AG10803 (cell line): ENCODE results near the gene TAF4B.
"Not testable (repeated sequence)": the region's sequence is repeated elsewhere in the genome, so short reads cannot be mapped to it uniquely, and the experiment has no call there.

Source experiments
- DNase-seq: peaks from one replicate; pipeline ENCODE4 v3.0.0; 2010; ENCODE audit warnings: low read depth
- H3K4me3 ChIP-seq: 2 replicates; pipeline ENCODE4 v1.5.1; 2011; ENCODE audit warnings: mild to moderate bottlenecking, low read length, control low read depth
- TF ChIP-seq, protein P1 (sequence below): conservative IDR thresholded peaks from 2 replicates; pipeline ENCODE4 v1.5.1; 2011; ENCODE audit warnings: mild to moderate bottlenecking, low read length, control low read depth, inconsistent platforms

The TAF4B gene

GRCh38 chr18:26225022-26225693 lies 1.1 kb upstream of the TAF4B start:
- TF ChIP-seq, protein P1, sequence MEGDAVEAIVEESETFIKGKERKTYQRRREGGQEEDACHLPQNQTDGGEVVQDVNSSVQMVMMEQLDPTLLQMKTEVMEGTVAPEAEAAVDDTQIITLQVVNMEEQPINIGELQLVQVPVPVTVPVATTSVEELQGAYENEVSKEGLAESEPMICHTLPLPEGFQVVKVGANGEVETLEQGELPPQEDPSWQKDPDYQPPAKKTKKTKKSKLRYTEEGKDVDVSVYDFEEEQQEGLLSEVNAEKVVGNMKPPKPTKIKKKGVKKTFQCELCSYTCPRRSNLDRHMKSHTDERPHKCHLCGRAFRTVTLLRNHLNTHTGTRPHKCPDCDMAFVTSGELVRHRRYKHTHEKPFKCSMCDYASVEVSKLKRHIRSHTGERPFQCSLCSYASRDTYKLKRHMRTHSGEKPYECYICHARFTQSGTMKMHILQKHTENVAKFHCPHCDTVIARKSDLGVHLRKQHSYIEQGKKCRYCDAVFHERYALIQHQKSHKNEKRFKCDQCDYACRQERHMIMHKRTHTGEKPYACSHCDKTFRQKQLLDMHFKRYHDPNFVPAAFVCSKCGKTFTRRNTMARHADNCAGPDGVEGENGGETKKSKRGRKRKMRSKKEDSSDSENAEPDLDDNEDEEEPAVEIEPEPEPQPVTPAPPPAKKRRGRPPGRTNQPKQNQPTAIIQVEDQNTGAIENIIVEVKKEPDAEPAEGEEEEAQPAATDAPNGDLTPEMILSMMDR = no peak
- no peak for DNase-seq
- H3K4me3 ChIP-seq = no peak overlapping the region

- H3K4me3 ChIP-seq = peak overlapping the region; percentile 79
- DNase-seq = no peak
- TF ChIP-seq, protein P1 = no peak
Observed at GRCh38 chr18:26225915-26226228, 373 bp upstream of the TAF4B start.

GRCh38 chr18:26227051-26227670 lies 916 bp downstream of the TAF4B start:
- H3K4me3 ChIP-seq = peak overlapping the region; percentile 79
- no peak for DNase-seq
- TF ChIP-seq, protein P1 = no peak

- TF ChIP-seq, protein P1 = no peak
- no peak overlapping the region for H3K4me3 ChIP-seq
- DNase-seq = no peak
Observed at GRCh38 chr18:26228562-26229260, 2.5 kb downstream of the TAF4B start.

DNA sequence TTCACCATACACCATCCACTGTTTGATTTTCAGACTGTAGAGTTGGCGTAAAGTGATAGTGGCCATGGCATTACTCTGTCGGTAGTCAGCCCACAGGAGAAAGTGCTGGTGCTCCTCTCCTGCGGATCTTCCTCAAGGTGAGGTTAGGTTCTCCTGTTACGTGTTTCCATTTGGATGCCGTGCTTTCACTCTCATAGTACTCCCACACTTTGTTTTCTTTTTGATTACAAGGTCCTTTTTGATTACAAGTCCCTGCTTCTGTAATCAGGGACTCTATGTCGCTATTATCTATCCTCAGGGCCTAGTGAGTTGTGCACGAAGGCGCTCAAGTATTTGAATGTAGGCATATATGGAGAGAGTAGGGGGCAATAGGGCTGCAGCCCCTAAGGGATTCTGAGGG lies 4.3 kb downstream of the TAF4B start:
- no peak overlapping the region for H3K4me3 ChIP-seq
- DNase-seq = no peak
- TF ChIP-seq, protein P1 = no peak

DNA sequence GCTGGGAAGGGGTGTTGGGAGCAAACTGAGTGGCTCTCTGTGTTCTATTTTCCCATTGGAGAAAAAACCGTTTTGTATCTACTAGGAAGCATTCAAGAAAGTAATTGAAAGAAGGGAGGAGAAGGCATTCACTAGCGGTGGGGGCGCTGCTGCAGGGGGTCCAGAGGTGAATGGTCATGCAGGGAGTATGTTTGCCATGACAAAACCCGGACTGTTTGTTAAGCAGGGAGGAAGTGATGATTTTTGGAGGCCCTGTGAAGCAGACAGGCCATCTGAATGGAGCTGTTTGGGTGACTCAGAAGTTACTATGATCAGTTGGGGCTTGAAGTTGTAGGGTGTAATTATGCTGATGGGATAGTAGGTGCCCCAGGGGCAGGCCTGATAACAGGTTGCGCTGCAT lies 7.0 kb downstream of the TAF4B start:
- DNase-seq = no peak
- TF ChIP-seq, protein P1 = no peak
- no peak overlapping the region for H3K4me3 ChIP-seq

DNA sequence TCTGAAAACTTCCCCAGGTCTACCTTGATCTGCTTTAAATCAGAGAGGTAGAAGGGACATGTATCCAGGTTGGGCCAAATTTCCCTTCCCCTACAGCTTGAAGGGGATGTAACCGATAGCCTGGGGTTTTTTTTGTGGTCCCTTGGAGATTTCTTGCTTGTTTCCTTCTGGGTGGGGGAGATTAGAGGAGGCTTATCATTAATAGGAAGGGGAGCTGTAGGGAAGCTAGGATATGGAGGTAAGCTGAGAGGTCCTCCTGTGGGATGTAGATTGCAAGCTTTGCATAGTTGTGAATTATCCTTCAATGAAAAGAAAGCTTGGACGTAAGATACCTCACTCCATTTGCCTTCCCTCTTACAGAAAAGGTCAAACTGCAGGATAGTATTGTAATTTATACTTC lies 11.1 kb downstream of the TAF4B start:
- DNase-seq, H3K4me3 ChIP-seq: not testable (repeated sequence)

GRCh38 chr18:26238718-26239117 lies 12.5 kb downstream of the TAF4B start:
- H3K4me3 ChIP-seq, DNase-seq: not testable (repeated sequence)

- not testable (repeated sequence) for DNase-seq, H3K4me3 ChIP-seq
Observed at GRCh38 chr18:26242392-26242791, 16.1 kb downstream of the TAF4B start.

DNA sequence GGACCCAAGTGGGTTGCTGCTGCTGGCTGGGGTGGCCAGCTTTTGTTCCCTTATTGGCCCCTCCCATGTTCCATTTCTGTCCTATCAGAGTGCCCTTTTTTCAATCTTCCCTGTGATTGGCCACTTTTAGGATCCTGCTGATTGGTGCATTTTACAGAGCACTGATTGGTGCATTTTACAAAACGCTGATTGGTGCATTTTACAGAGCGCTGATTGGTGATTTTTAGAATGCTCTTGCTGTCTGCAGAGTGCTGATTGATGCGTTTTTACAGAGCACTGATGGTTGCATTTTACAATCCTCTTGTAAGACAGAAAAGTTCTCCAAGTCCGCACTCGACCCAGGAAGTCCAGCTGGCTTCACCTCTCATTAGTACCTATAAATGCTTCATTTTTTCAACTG lies 19.2 kb downstream of the TAF4B start:
- DNase-seq, H3K4me3 ChIP-seq: not testable (repeated sequence)
